IPS-NIHi11 (cell line): ENCODE results near the gene CLEC2L.
"Not testable (repeated sequence)": the region's sequence is repeated elsewhere in the genome, so short reads cannot be mapped to it uniquely, and the experiment has no call there.

Experiments used
- DNase-seq: peaks from one replicate; pipeline ENCODE4 v3.0.0; 2012; ENCODE audit warnings: mixed read lengths, low spot score

Gene CLEC2L

GRCh38 chr7:139523968-139524815, 707 bp downstream of the CLEC2L start:
- peak; percentile 66 for DNase-seq

GRCh38 chr7:139525239-139525638, 1.8 kb downstream of the CLEC2L start:
- DNase-seq: no peak

- no peak for DNase-seq
Measured at GRCh38 chr7:139525750-139526149, 2.3 kb downstream of the CLEC2L start.

- DNase-seq: no peak
Measured at GRCh38 chr7:139526578-139527544, 3.4 kb downstream of the CLEC2L start.

GRCh38 chr7:139531094-139531493, 7.6 kb downstream of the CLEC2L start:
- DNase-seq: no peak

- no peak for DNase-seq
Measured at GRCh38 chr7:139532636-139533155, 9.2 kb downstream of the CLEC2L start.

GRCh38 chr7:139534096-139534495, 10.6 kb downstream of the CLEC2L start:
- DNase-seq: no peak

GRCh38 chr7:139534966-139535651, 11.6 kb downstream of the CLEC2L start:
- DNase-seq: no peak

GRCh38 chr7:139536152-139536551, 12.7 kb downstream of the CLEC2L start:
- DNase-seq: no peak

- DNase-seq: no peak
Measured at GRCh38 chr7:139538881-139539635, 15.6 kb downstream of the CLEC2L start.

GRCh38 chr7:139540203-139540602, 16.7 kb downstream of the CLEC2L start:
- no peak for DNase-seq

- DNase-seq: peak; percentile 64
Measured at GRCh38 chr7:139541600-139542307, 18.3 kb downstream of the CLEC2L start.

- no peak for DNase-seq
Measured at GRCh38 chr7:139542308-139543151, 19.0 kb downstream of the CLEC2L start.

- DNase-seq: peak; percentile 72
Measured at GRCh38 chr7:139543801-139544603, 20.5 kb downstream of the CLEC2L start.

GRCh38 chr7:139544645-139545044, 21.2 kb downstream of the CLEC2L start:
- DNase-seq: no peak

GRCh38 chr7:139548302-139549028, 25.0 kb downstream of the CLEC2L start:
- no peak for DNase-seq

GRCh38 chr7:139553991-139554700, 30.7 kb downstream of the CLEC2L start:
- not testable (repeated sequence) for DNase-seq
